ENCODE measurements around the gene AP1S1. TPM values are rescaled to one million over a fixed set of nuclear protein-coding genes. Genes with fewer than 3 reads are reported as not detected.

Gene AP1S1
- total and polyA plus RNA-seq, 2 experiments from 2014 or later, result 31.1 to 85.8 TPM

- no peak for TF ChIP-seq EZH2phosphoT487 (IDR thresholded peaks at IDR 0.05; ENCODE audit: low read depth, severe bottlenecking, unreplicated experiment)
- no peak for TF ChIP-seq EZH2 (IDR thresholded peaks at IDR 0.05; ENCODE audit: borderline replicate concordance)
- peak; percentile 13 for TF ChIP-seq CTCF (IDR thresholded peaks at IDR 0.05; ENCODE audit: poor library complexity)
- Histone ChIP-seq H3K4me3 (no peak within 1 kb of the TSS), H3K27me3 (no peaks in the 10 kb centered on the region), H3K4me1 (ENCODE audit: insufficient read depth) (peaks cover 32% of the 10 kb centered on the region), H3K4me2 (peak within 1 kb of the TSS; percentile 73), H3K36me3 (replicated peaks; ENCODE audit: insufficient read depth, low read depth) (no peaks in the 10 kb centered on the region), H4K20me1 (ENCODE audit: insufficient read depth, poor library complexity, severe bottlenecking) (no peaks in the 10 kb centered on the region), H3K79me2 (no peaks in the 10 kb centered on the region), H3K9me3 (ENCODE audit: low read depth) (no peaks in the 10 kb centered on the region), H3K9me2 (replicated peaks; ENCODE audit: insufficient read depth) (no peaks in the 10 kb centered on the region), H3K27ac (peak within 1 kb of the TSS; percentile 86), H2AFZ (no peak within 1 kb of the TSS)
- 8% methylated on average over 22 of the region's 22 CpGs for WGBS (ENCODE audit: low lambda C conversion rate, missing lambda C conversion rate)
- DNase-seq (ENCODE audit: low spot score), result peak; percentile 94
Measured at GRCh38 chr7:101126651-101127459, 27.4 kb upstream of the AP1S1 start, which contains the start of gene SERPINE1. Gene SERPINE1 (plus strand): TSS chr7:101127104. CDS start chr7:101128394, 1,290 bp downstream.

DNA sequence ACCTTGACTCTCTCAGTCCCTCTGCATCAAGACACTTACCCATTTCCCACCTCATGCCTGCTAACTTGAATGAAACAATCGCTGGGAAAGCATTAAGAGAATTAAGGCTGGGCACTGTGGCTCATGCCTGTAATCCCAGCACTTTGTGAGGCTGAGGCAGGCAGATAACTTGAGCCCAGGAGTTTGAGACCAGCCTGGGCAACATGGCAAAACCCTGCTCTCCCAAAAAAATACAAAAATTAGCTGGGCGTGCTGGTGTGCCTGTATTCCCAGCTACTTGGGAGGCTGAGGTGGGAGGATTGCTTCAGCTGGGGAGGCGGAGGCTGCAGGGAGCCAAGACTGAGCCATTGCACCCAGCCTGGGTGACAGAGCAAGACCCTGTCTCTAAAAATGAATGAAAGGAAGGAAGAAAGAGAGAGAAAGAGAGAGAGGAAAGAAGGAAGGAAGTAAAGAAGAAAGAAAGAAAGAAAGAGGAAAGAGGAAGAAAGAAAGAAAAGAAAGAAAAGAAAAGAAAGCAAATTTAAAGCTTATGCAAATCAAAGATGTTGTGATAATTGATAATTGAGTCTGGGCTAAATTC is 26.7 kb upstream of the AP1S1 start:
- no peak overlapping the region for H3K4me3 ChIP-seq
- DNase-seq (ENCODE audit: low spot score), result no peak
- 81% methylated on average over 3 of the region's 3 CpGs for WGBS (ENCODE audit: low lambda C conversion rate, missing lambda C conversion rate)
- peaks cover 26% of the 10 kb centered on the region for H3K4me1 ChIP-seq (ENCODE audit: insufficient read depth)
- H4K20me1 ChIP-seq (ENCODE audit: insufficient read depth, poor library complexity, severe bottlenecking), result no peaks in the 10 kb centered on the region
- H2AFZ ChIP-seq, result no peak overlapping the region
- H3K79me2 ChIP-seq, result no peaks in the 10 kb centered on the region
- no peaks in the 10 kb centered on the region for H3K9me2 ChIP-seq (replicated peaks; ENCODE audit: insufficient read depth)
- no peaks in the 10 kb centered on the region for H3K9me3 ChIP-seq (ENCODE audit: low read depth)
- H3K27me3 ChIP-seq, result no peaks in the 10 kb centered on the region
- H3K36me3 ChIP-seq (replicated peaks; ENCODE audit: insufficient read depth, low read depth), result no peaks in the 10 kb centered on the region
- H3K27ac ChIP-seq, result peak overlapping the region; percentile 54
- peak overlapping the region; percentile 73 for H3K4me2 ChIP-seq
- no peak for TF ChIP-seq EZH2phosphoT487 (IDR thresholded peaks at IDR 0.05; ENCODE audit: low read depth, severe bottlenecking, unreplicated experiment)
- no peak for TF ChIP-seq CTCF (IDR thresholded peaks at IDR 0.05; ENCODE audit: poor library complexity)

- no peak overlapping the region for H2AFZ ChIP-seq
- no peak for TF ChIP-seq CTCF (IDR thresholded peaks at IDR 0.05; ENCODE audit: poor library complexity)
- no peak for TF ChIP-seq EZH2phosphoT487 (IDR thresholded peaks at IDR 0.05; ENCODE audit: low read depth, severe bottlenecking, unreplicated experiment)
- TF ChIP-seq EZH2 (IDR thresholded peaks at IDR 0.05; ENCODE audit: borderline replicate concordance), result no peak
- no peak overlapping the region for H3K4me3 ChIP-seq
- whole genome bisulfite sequencing (ENCODE audit: low lambda C conversion rate, missing lambda C conversion rate), result 89% methylated on average over 14 of the region's 14 CpGs
- peak overlapping the region; percentile 73 for H3K4me2 ChIP-seq
- no peaks in the 10 kb centered on the region for H3K36me3 ChIP-seq (replicated peaks; ENCODE audit: insufficient read depth, low read depth)
- no peak for DNase-seq (ENCODE audit: low spot score)
- no peaks in the 10 kb centered on the region for H3K79me2 ChIP-seq
- no peaks in the 10 kb centered on the region for H3K9me3 ChIP-seq (ENCODE audit: low read depth)
- no peaks in the 10 kb centered on the region for H3K27me3 ChIP-seq
- H3K9me2 ChIP-seq (replicated peaks; ENCODE audit: insufficient read depth), result no peaks in the 10 kb centered on the region
- no peaks in the 10 kb centered on the region for H4K20me1 ChIP-seq (ENCODE audit: insufficient read depth, poor library complexity, severe bottlenecking)
- H3K27ac ChIP-seq, result peak overlapping the region; percentile 54
- peaks cover 20% of the 10 kb centered on the region for H3K4me1 ChIP-seq (ENCODE audit: insufficient read depth)
Measured at GRCh38 chr7:101128040-101128834, 26.0 kb upstream of the AP1S1 start.
